GM18951 (cell line): ENCODE results near the gene TSEN2.

Experiments used
- POLR2A ChIP-seq: IDR thresholded peaks from 4 replicates; pipeline ENCODE4 v1.6.1; 2011; ENCODE audit warnings: mild to moderate bottlenecking; ENCODE audit not compliant: insufficient read length, insufficient read depth; ENCODE audit errors: extremely low read depth
- in situ Hi-C: fragments of 300-500 bp; cut with MboI; formaldehyde crosslinking; loops from one replicate; pipeline ENCODE4 v1.12.0; 2022; ENCODE audit warnings: low sequenced_read_pairs, mixed read lengths, inconsistent platforms; ENCODE audit not compliant: unreplicated experiment

The TSEN2 gene

GRCh38 chr3:12484198-12484982 lies at the start of gene TSEN2:
TSEN2 (plus strand) TSS chr3:12484480; CDS start chr3:12489801, 5,321 bp downstream.
- in situ Hi-C loops, result loop anchor here (5.0 kb wide), 1 partner anchor 347 kb away; no protein-coding TSS in a partner anchor
- peak; percentile 96 for TF ChIP-seq POLR2A

GRCh38 chr3:12436514-12437220 lies 47.6 kb upstream of the TSEN2 start:
- in situ Hi-C loops, result no loop called here

DNA sequence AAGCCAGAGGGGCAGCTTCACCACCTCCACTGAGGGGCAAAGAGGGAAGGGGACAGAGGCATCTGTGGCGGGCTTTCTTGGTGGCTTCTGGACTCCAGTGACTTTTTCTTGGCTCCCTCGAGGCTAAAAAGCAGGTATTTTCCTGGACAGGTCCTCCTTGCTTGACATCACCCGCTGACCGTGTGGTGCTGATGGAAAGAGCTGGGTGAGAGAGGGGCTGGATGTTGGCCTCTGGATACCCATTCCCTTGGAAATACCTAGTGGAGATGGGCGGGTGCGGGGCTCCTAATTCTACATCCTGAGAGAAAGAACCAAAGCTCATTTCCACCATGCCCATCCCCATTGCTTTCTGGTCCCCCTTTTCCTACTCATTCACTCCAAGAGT lies 47.1 kb upstream of the TSEN2 start:
- no peak for TF ChIP-seq POLR2A
- in situ Hi-C loops, result no loop called here

More at GRCh38 chr3:12436514-12437220, 47.6 kb upstream of the TSEN2 start:
- no peak for TF ChIP-seq POLR2A

- TF ChIP-seq POLR2A, result no peak
Observed at GRCh38 chr3:12437861-12438260, 46.4 kb upstream of the TSEN2 start.

GRCh38 chr3:12438318-12438717 lies 46.0 kb upstream of the TSEN2 start:
- in situ Hi-C loops, result no loop called here
- no peak for TF ChIP-seq POLR2A

More at GRCh38 chr3:12437861-12438260, 46.4 kb upstream of the TSEN2 start:
- in situ Hi-C loops, result no loop called here

DNA sequence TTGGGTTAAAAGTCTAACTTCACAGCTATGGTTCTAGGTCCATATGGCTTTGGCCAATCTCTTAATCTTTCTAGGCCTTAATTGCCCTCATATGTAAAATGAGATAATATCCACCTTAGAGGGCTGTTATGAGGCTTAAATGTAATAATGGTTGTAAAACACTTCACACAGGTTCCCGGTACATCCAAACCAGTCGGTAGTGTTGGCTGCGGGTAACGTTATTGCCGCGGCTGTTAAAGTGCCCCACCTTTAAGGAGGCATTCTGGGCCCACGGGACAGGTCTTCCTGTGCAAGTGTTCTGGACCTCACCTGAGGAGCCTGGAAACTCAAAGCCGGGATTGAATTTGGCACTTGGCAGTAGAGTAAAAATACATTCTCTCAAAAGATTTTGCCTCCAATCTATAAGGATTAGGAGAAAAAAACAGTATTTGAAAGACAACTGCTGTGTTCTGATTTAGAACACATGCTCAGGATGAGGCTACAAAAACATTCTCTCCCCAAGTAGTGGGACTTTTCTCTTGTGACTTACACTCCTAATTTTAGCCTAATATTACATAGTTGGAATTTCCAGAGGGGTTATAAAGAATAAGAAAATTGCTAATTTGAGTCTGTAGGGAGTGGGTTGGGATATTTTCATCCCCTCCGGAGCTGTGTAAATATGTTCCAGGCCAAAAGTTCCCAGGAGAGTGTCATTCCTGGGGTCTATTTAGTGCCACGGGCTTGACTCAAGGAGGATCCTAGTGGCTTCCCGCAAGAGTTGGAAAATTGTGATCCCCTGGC lies 44.9 kb upstream of the TSEN2 start:
- TF ChIP-seq POLR2A, result no peak

GRCh38 chr3:12440927-12441714 lies 43.2 kb upstream of the TSEN2 start:
- TF ChIP-seq POLR2A, result no peak
- in situ Hi-C loops, result no loop called here

More for the DNA sequence above, 44.9 kb upstream of the TSEN2 start:
- in situ Hi-C loops, result no loop called here

DNA sequence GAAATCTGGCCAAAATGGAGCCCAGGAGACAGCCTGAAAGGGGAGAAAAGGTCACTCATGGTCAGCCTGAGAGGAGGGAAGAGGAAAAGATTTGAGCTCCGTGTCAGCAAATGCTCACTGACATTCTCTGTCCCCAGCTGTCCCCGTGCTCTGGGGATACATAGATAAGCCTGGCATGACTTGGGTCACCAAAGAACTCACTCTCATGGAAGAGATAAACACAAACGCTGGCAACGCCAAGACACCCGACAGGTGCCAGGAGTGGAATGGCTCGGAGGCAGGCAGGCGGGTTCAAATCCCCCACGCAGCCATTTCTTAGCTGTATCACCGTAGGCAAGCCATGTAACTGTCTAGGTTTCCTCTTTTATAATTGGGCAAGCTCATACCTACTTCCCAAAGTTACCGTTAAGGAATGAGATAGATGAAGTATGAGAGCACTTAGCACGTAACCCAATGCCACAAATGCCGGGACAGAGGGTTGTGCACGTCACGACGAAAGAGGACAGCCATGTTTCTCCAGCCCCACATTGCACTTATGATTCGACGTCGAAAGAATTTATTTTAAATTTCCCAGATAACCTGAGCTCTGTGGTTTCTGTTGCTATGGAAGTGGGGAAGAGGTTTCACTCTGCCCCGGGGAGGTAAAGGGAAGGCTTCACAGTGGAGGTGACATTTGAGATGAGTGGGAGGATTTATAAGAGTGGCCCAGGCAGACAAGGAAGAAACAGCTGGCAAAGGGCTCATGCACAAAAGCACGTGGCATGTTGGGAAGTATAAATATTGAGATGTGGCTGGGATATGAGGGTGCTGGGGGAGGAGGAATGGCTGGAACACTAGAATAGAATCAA lies 41.4 kb upstream of the TSEN2 start:
- no peak for TF ChIP-seq POLR2A
- in situ Hi-C loops, result no loop called here

- no peak for TF ChIP-seq POLR2A
Observed at GRCh38 chr3:12443781-12444522, 40.3 kb upstream of the TSEN2 start.

DNA sequence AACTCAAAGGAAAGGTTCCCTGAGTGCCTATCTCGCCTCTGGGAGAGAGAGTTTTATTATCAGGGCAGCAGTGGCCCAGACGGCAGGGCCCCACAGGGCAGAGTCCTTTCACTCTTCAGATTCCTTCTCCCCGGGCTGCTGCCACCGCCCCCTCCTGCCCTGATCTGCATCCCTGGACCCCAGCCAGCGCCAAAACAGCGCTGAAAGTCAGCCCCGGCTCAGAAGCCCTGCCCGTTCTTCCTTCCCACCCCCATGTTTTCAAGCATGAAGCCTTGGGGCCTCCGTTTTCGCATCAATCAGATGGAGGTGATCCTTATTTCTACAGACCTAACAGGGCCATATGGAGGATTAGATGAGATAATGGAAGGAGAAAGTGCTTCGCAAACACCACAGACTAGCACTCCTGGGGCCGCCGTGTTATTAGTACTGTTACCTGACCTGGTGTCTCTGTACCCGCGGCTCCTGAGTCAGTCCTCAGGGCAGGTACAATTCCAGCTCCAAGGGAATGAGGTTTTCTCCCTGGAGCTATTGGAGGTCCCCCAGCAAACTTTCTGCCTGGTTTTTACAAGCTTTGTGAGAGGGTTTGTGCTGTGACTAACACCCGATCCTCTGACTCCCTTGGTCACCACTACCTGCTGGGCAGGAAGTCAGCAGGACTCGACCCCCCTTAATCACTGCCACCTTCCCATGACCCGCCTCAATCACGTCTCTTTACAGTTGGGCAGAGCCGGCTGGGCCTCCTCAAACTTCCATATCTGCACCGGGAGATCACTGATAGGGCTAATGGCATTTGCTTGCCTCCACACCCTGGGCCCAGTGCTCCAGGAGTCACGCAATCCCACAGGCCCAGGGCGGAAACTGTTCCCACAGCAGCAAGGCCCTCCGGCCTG lies 39.5 kb upstream of the TSEN2 start:
- TF ChIP-seq POLR2A, result no peak
- in situ Hi-C loops, result no loop called here

More at GRCh38 chr3:12443781-12444522, 40.3 kb upstream of the TSEN2 start:
- in situ Hi-C loops, result no loop called here
